Mucosa of gallbladder (tissue), 1 donor: Measurements from ENCODE around the gene HIVEP2. TPM values are rescaled to one million over a fixed set of nuclear protein-coding genes. Genes with fewer than 3 reads are reported as not detected.

Experiments used
- DNase-seq: peaks from one replicate; pipeline ENCODE4 v3.0.0-alpha.2; 2020; ENCODE audit warnings: low spot score
- total RNA-seq: library from RNA; stranded (reverse); gene quantifications from one replicate; pipeline ENCODE4 v1.2.1, GENCODE V29; 2021
- donor health status: DM: no; HTN: no; CAD: no.

The HIVEP2 gene
- total RNA-seq, 1 donor from 2014 or later = 16.5 TPM

- DNase-seq = no peak
Measured at GRCh38 chr6:142887517-142887916, 57.5 kb downstream of the HIVEP2 start.

GRCh38 chr6:142886431-142887170 lies 58.4 kb downstream of the HIVEP2 start:
- no peak for DNase-seq

GRCh38 chr6:142885182-142885867 lies 59.7 kb downstream of the HIVEP2 start:
- DNase-seq = peak; percentile 29

GRCh38 chr6:142884214-142885035 lies 60.6 kb downstream of the HIVEP2 start:
- no peak for DNase-seq

GRCh38 chr6:142883011-142883410 lies 62.0 kb downstream of the HIVEP2 start:
- DNase-seq = no peak

- DNase-seq = no peak
Measured at GRCh38 chr6:142881761-142882160, 63.2 kb downstream of the HIVEP2 start.

GRCh38 chr6:142881290-142881689 lies 63.7 kb downstream of the HIVEP2 start:
- no peak for DNase-seq

- no peak for DNase-seq
Measured at GRCh38 chr6:142880201-142880600, 64.8 kb downstream of the HIVEP2 start.

GRCh38 chr6:142879527-142879926 lies 65.4 kb downstream of the HIVEP2 start:
- no peak for DNase-seq

- DNase-seq = no peak
Measured at GRCh38 chr6:142879076-142879475, 65.9 kb downstream of the HIVEP2 start.

- no peak for DNase-seq
Measured at GRCh38 chr6:142878407-142878806, 66.6 kb downstream of the HIVEP2 start.

GRCh38 chr6:142874676-142875075 lies 70.3 kb downstream of the HIVEP2 start:
- DNase-seq = no peak

GRCh38 chr6:142872376-142872775 lies 72.6 kb downstream of the HIVEP2 start:
- DNase-seq = peak; percentile 30

- peak; percentile 83 for DNase-seq
Measured at GRCh38 chr6:142871910-142872331, 73.1 kb downstream of the HIVEP2 start.

- DNase-seq = no peak
Measured at GRCh38 chr6:142870787-142871415, 74.1 kb downstream of the HIVEP2 start.

GRCh38 chr6:142868917-142869316 lies 76.1 kb downstream of the HIVEP2 start:
- no peak for DNase-seq

- peak; percentile 79 for DNase-seq
Measured at GRCh38 chr6:142867988-142868812, 76.8 kb downstream of the HIVEP2 start.

GRCh38 chr6:142867355-142867801 lies 77.6 kb downstream of the HIVEP2 start:
- DNase-seq = no peak

GRCh38 chr6:142863981-142864380 lies 81.0 kb downstream of the HIVEP2 start:
- DNase-seq = no peak

GRCh38 chr6:142861711-142862110 lies 83.3 kb downstream of the HIVEP2 start:
- no peak for DNase-seq

GRCh38 chr6:142860498-142860897 lies 84.5 kb downstream of the HIVEP2 start:
- DNase-seq = no peak
